ENCODE measurements around the gene PLEKHA3. TPM values are rescaled to one million over a fixed set of nuclear protein-coding genes. Genes with fewer than 3 reads are reported as not detected.

The PLEKHA3 gene
- total and polyA plus RNA-seq, 9 of the 15 experiments (the other 6 are each of a cell fraction or from before 2014, with no cell fraction given): 2.3 to 23.4 (median 10.5) TPM

- TF ChIP-seq, protein P1, sequence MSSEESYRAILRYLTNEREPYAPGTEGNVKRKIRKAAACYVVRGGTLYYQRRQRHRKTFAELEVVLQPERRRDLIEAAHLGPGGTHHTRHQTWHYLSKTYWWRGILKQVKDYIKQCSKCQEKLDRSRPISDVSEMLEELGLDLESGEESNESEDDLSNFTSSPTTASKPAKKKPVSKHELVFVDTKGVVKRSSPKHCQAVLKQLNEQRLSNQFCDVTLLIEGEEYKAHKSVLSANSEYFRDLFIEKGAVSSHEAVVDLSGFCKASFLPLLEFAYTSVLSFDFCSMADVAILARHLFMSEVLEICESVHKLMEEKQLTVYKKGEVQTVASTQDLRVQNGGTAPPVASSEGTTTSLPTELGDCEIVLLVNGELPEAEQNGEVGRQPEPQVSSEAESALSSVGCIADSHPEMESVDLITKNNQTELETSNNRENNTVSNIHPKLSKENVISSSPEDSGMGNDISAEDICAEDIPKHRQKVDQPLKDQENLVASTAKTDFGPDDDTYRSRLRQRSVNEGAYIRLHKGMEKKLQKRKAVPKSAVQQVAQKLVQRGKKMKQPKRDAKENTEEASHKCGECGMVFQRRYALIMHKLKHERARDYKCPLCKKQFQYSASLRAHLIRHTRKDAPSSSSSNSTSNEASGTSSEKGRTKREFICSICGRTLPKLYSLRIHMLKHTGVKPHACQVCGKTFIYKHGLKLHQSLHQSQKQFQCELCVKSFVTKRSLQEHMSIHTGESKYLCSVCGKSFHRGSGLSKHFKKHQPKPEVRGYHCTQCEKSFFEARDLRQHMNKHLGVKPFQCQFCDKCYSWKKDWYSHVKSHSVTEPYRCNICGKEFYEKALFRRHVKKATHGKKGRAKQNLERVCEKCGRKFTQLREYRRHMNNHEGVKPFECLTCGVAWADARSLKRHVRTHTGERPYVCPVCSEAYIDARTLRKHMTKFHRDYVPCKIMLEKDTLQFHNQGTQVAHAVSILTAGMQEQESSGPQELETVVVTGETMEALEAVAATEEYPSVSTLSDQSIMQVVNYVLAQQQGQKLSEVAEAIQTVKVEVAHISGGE (CRISPR knock-in tag; IDR thresholded peaks at IDR 0.05): peak in 1 of 3 experiments; percentile 60; a peak in 1 of 6 replicates
- no peak for TF ChIP-seq HDAC8 (tag; IDR thresholded peaks at IDR 0.05)
- no peak for TF ChIP-seq CBX2 (IDR thresholded peaks at IDR 0.05; ENCODE audit: insufficient read depth, low read length, poor library complexity, severe bottlenecking)
- peak in 1 of 2 experiments; percentile 24; a peak in 1 of 4 replicates for TF ChIP-seq SRF (CRISPR knock-in tag; IDR thresholded peaks at IDR 0.05)
- TF ChIP-seq CTBP1 (IDR thresholded peaks at IDR 0.05; ENCODE audit: borderline replicate concordance): peak; percentile 75
- no peak for TF ChIP-seq ZNF830 (CRISPR knock-in tag; IDR thresholded peaks at IDR 0.05)
- no peak for TF ChIP-seq ZBTB43 (CRISPR knock-in tag; IDR thresholded peaks at IDR 0.05)
- TF ChIP-seq E2F1 (CRISPR knock-in tag; IDR thresholded peaks at IDR 0.05): peak; percentile 69; the same call in 1 of the 2 replicates
- TF ChIP-seq, protein P2, sequence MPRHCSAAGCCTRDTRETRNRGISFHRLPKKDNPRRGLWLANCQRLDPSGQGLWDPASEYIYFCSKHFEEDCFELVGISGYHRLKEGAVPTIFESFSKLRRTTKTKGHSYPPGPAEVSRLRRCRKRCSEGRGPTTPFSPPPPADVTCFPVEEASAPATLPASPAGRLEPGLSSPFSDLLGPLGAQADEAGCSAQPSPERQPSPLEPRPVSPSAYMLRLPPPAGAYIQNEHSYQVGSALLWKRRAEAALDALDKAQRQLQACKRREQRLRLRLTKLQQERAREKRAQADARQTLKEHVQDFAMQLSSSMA (CRISPR knock-in tag; IDR thresholded peaks at IDR 0.05): 0 out of 2 replicates have a peak, but pooled peaks have one; percentile 50
- TF ChIP-seq RBFOX2 (IDR thresholded peaks at IDR 0.05; ENCODE audit: low read depth, low read length): peak; percentile 94
- TF ChIP-seq LEF1 (IDR thresholded peaks at IDR 0.05): no peak
- 0 out of 2 replicates have a peak, but pooled peaks have one; percentile 4 for TF ChIP-seq KDM2B (CRISPR knock-in tag; IDR thresholded peaks at IDR 0.05)
- TF ChIP-seq MEIS2 (IDR thresholded peaks at IDR 0.05; ENCODE audit: partially characterized antibody): peak; percentile 78
- peak in 1 of 2 experiments; percentile 72; a peak in 2 of 4 replicates for TF ChIP-seq NONO (IDR thresholded peaks at IDR 0.05; ENCODE audit: low read depth in 2 of 2, low read length in 1 of 2)
- TF ChIP-seq, protein P3, sequence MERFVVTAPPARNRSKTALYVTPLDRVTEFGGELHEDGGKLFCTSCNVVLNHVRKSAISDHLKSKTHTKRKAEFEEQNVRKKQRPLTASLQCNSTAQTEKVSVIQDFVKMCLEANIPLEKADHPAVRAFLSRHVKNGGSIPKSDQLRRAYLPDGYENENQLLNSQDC (CRISPR knock-in tag; IDR thresholded peaks at IDR 0.05): 0 out of 2 replicates have a peak, but pooled peaks have one; percentile 66
Observed at GRCh38 chr2:178480227-178481181, at the start of gene PLEKHA3 (continued).
